Measurements from ENCODE around the gene KBTBD4. TPM values are rescaled to one million over a fixed set of nuclear protein-coding genes. Genes with fewer than 3 reads are reported as not detected.

KBTBD4 gene
- total RNA-seq, 1 experiment from 2014 or later = 13.2 TPM

GRCh38 chr11:47550288-47551047 is 28.3 kb downstream of the KBTBD4 start:
- Histone ChIP-seq H3K4me2 (ENCODE audit: low read length) (peak overlapping the region; percentile 98), H3K27me3 (ENCODE audit: insufficient read depth, low read length) (no peaks in the 10 kb centered on the region), H4K20me1 (ENCODE audit: insufficient read depth) (peaks cover 6% of the 10 kb centered on the region; the same call in 1 of the 2 replicates), H3K27ac (ENCODE audit: low read depth, low read length) (no peak overlapping the region; the same call in 1 of the 2 replicates), H3K4me1 (ENCODE audit: control insufficient read depth in 1 of 2, insufficient read depth in 2 of 2, low read length in 2 of 2) (peaks cover 13 to 38% of the 10 kb centered on the region in 2 experiments), H3K9ac (ENCODE audit: low read length) (no peak overlapping the region), H2AFZ (ENCODE audit: low read depth, low read length, poor library complexity, severe bottlenecking) (no peak overlapping the region), H3K36me3 (ENCODE audit: control insufficient read depth in 1 of 2, insufficient read depth in 2 of 2, low read length in 2 of 2) (peaks cover 0 to 4% of the 10 kb centered on the region in 2 experiments; a peak in 1 of 4 replicates), H3K79me2 (ENCODE audit: insufficient read depth, low read length) (peaks cover 77% of the 10 kb centered on the region), H3K9me2 (ENCODE audit: insufficient read depth) (no peaks in the 10 kb centered on the region), H3K9me3 (ENCODE audit: control insufficient read depth in 1 of 2, insufficient read depth in 1 of 2, low read depth in 1 of 2, low read length in 2 of 2) (no peaks in the 10 kb centered on the region), H3K4me3 (replicated peaks in 1 of 2; ENCODE audit: low read depth in 1 of 2, low read length in 2 of 2) (0 out of 4 replicates have a peak overlapping the region, but pooled peaks of 1 of the 2 experiments have one; percentile 94)
- DNase-seq (ENCODE audit: low read depth, low spot score) = no peak
- CTCF ChIA-PET = interaction anchor here (1.6 kb wide), 1 partner anchor 16 kb away, joined by 5 read pairs; no protein-coding TSS in a partner anchor
- intact Hi-C loops (cut with micrococcal nuclease) = loop anchor here (5.0 to 10.0 kb wide), 2 partner anchors 126 to 217 kb away; partner anchors contain the start of genes FNBP4 and PSMC3
- ATAC-seq = no peak
- no TSS peak for BruUV-seq (replicated peaks)
- RAD21 ChIA-PET (ENCODE audit: low non-redundant PET in 1 of 2, low total read pairs in 2 of 2, uncharacterized antibody in 2 of 2, unreplicated experiment in 2 of 2) = no interaction called here
- POLR2A ChIA-PET = interaction anchor here (1.0 kb wide), 1 partner anchor 15 kb away, joined by 3 read pairs; the partner anchor contains the start of gene PTPMT1
- TF ChIP-seq RAD21 (IDR thresholded peaks at IDR 0.05; ENCODE audit: low read depth) (no peak), CTCF (IDR thresholded peaks at IDR 0.05 in 2 of 3, conservative IDR thresholded peaks at IDR 0.05 in 1 of 3; ENCODE audit: borderline replicate concordance in 1 of 3, insufficient read depth in 1 of 3, low read depth in 2 of 3, low read length in 2 of 3) (no peak), SRF (IDR thresholded peaks at IDR 0.05; ENCODE audit: low read depth) (no peak), REST (IDR thresholded peaks at IDR 0.05; ENCODE audit: low read depth) (no peak), JUND (IDR thresholded peaks at IDR 0.05) (no peak), ZBTB33 (IDR thresholded peaks at IDR 0.05; ENCODE audit: extremely low read depth, insufficient replicate concordance, low read length) (no peak), YY1 (IDR thresholded peaks at IDR 0.05; ENCODE audit: extremely low read depth, insufficient replicate concordance, low read depth, low read length) (no peak), MAX (IDR thresholded peaks at IDR 0.05) (no peak), ZNF274 (IDR thresholded peaks at IDR 0.05; ENCODE audit: low read depth, low read length) (no peak), ELF1 (IDR thresholded peaks at IDR 0.05; ENCODE audit: borderline replicate concordance, low read depth) (no peak), ZFX (IDR thresholded peaks at IDR 0.05) (no peak), SIN3A (IDR thresholded peaks at IDR 0.05; ENCODE audit: low read depth) (no peak), SP1 (IDR thresholded peaks at IDR 0.05; ENCODE audit: low read depth) (no peak), TCF7L2 (IDR thresholded peaks at IDR 0.05; ENCODE audit: borderline replicate concordance, extremely low read depth, insufficient read depth, insufficient read length) (no peak), CBX3 (IDR thresholded peaks at IDR 0.05; ENCODE audit: low read depth) (no peak), CEBPB (IDR thresholded peaks at IDR 0.05; ENCODE audit: low read depth) (no peak)

Measured in HCT116 (cell line).